ENCODE results near the gene ZEB2.

Gene ZEB2

GRCh38 chr2:144495227-144496091 lies 24.5 kb downstream of the ZEB2 start:
- DNase-seq (ENCODE audit: low spot score), result no peak

GRCh38 chr2:144493027-144493809 lies 26.7 kb downstream of the ZEB2 start:
- no peak for DNase-seq (ENCODE audit: low spot score)

- no peak for DNase-seq (ENCODE audit: low spot score)
Observed at GRCh38 chr2:144490857-144491256, 29.1 kb downstream of the ZEB2 start.

GRCh38 chr2:144490017-144490416 lies 29.9 kb downstream of the ZEB2 start:
- no peak for DNase-seq (ENCODE audit: low spot score)

GRCh38 chr2:144489315-144489916 lies 30.5 kb downstream of the ZEB2 start:
- DNase-seq (ENCODE audit: low spot score), result no peak

- no peak for DNase-seq (ENCODE audit: low spot score)
Observed at GRCh38 chr2:144484201-144484948, 35.5 kb downstream of the ZEB2 start.

GRCh38 chr2:144481666-144482065 lies 38.3 kb downstream of the ZEB2 start:
- DNase-seq (ENCODE audit: low spot score), result no peak

GRCh38 chr2:144481109-144481508 lies 38.8 kb downstream of the ZEB2 start:
- no peak for DNase-seq (ENCODE audit: low spot score)

- DNase-seq (ENCODE audit: low spot score), result no peak
Observed at GRCh38 chr2:144480285-144480684, 39.6 kb downstream of the ZEB2 start.

- DNase-seq (ENCODE audit: low spot score), result no peak
Observed at GRCh38 chr2:144479659-144480058, 40.3 kb downstream of the ZEB2 start.

GRCh38 chr2:144479138-144479537 lies 40.8 kb downstream of the ZEB2 start:
- no peak for DNase-seq (ENCODE audit: low spot score)

- DNase-seq (ENCODE audit: low spot score), result no peak
Observed at GRCh38 chr2:144477957-144478311, 42.0 kb downstream of the ZEB2 start.

GRCh38 chr2:144477281-144477956 lies 42.5 kb downstream of the ZEB2 start:
- DNase-seq (ENCODE audit: low spot score), result no peak

- no peak for DNase-seq (ENCODE audit: low spot score)
Observed at GRCh38 chr2:144476682-144477081, 43.2 kb downstream of the ZEB2 start.

- DNase-seq (ENCODE audit: low spot score), result no peak
Observed at GRCh38 chr2:144475569-144476275, 44.2 kb downstream of the ZEB2 start.

- no peak for DNase-seq (ENCODE audit: low spot score)
Observed at GRCh38 chr2:144475044-144475443, 44.9 kb downstream of the ZEB2 start.

GRCh38 chr2:144474017-144474416 lies 45.9 kb downstream of the ZEB2 start:
- DNase-seq (ENCODE audit: low spot score), result no peak

- DNase-seq (ENCODE audit: low spot score), result no peak
Observed at GRCh38 chr2:144472911-144473310, 47.0 kb downstream of the ZEB2 start.

GRCh38 chr2:144472046-144472412 lies 47.9 kb downstream of the ZEB2 start:
- DNase-seq (ENCODE audit: low spot score), result no peak

- no peak for DNase-seq (ENCODE audit: low spot score)
Observed at GRCh38 chr2:144471305-144472045, 48.4 kb downstream of the ZEB2 start.
